ENCODE results near the gene GYG2.

DNA sequence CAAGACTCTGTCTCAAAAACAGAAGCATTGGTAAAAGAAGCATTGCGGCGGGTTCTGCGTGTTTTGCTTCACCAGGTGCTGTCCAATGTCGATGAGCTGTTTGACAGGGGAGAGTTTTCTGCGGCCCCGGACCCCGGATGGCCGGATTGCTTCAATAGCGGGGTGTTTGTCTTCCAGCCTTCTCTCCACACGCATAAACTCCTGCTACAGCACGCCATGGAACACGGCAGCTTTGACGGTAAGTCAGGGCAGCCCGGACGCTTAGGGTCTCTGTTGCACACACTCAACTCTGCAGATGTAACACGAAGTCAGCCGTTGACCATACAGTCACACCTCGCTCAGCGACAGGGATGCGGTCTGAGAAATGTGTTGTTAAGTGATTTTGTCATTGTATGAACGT, 26.2 kb downstream of the GYG2 start:
- TF ChIP-seq POLR2A (IDR thresholded peaks at IDR 0.05; ENCODE audit: low read depth) (no peak), POLR2AphosphoS5 (IDR thresholded peaks at IDR 0.05) (no peak)
- TF ChIP-seq, protein P1, sequence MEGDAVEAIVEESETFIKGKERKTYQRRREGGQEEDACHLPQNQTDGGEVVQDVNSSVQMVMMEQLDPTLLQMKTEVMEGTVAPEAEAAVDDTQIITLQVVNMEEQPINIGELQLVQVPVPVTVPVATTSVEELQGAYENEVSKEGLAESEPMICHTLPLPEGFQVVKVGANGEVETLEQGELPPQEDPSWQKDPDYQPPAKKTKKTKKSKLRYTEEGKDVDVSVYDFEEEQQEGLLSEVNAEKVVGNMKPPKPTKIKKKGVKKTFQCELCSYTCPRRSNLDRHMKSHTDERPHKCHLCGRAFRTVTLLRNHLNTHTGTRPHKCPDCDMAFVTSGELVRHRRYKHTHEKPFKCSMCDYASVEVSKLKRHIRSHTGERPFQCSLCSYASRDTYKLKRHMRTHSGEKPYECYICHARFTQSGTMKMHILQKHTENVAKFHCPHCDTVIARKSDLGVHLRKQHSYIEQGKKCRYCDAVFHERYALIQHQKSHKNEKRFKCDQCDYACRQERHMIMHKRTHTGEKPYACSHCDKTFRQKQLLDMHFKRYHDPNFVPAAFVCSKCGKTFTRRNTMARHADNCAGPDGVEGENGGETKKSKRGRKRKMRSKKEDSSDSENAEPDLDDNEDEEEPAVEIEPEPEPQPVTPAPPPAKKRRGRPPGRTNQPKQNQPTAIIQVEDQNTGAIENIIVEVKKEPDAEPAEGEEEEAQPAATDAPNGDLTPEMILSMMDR (IDR thresholded peaks at IDR 0.05): no peak

Data from esophagus muscularis mucosa (tissue), 3 donors.